Raji (cell line): ENCODE data around the gene GSTO2.

Experiments used
- POLR2A ChIP-seq: IDR thresholded peaks from 2 replicates; pipeline ENCODE4 v1.6.1; 2011; ENCODE audit warnings: low read depth, low read length, control low read depth; ENCODE audit not compliant: insufficient read depth

Gene GSTO2

GRCh38 chr10:104268713-104269645, at the start of gene GSTO2:
TSS of gene GSTO2 (plus strand) at chr10:104269184. CDS start at chr10:104274916, 5,732 bp downstream.
- peak; percentile 90 for TF ChIP-seq POLR2A

- TF ChIP-seq POLR2A, result no peak
Observed at GRCh38 chr10:104220522-104220921, 48.5 kb upstream of the GSTO2 start.

GRCh38 chr10:104223304-104223703, 45.7 kb upstream of the GSTO2 start:
- no peak for TF ChIP-seq POLR2A

GRCh38 chr10:104230490-104230889, 38.5 kb upstream of the GSTO2 start:
- no peak for TF ChIP-seq POLR2A

GRCh38 chr10:104231784-104232612, 37.0 kb upstream of the GSTO2 start, which contains the start of gene CFAP43:
TSS of gene CFAP43 (minus strand) at chr10:104232364. CDS start at chr10:104232246, 118 bp downstream.
- no peak for TF ChIP-seq POLR2A

GRCh38 chr10:104232613-104233102, 36.3 kb upstream of the GSTO2 start:
- no peak for TF ChIP-seq POLR2A

GRCh38 chr10:104233817-104234216, 35.2 kb upstream of the GSTO2 start:
- no peak for TF ChIP-seq POLR2A

- no peak for TF ChIP-seq POLR2A
Observed at GRCh38 chr10:104234934-104235333, 34.0 kb upstream of the GSTO2 start.

GRCh38 chr10:104235801-104236200, 33.2 kb upstream of the GSTO2 start:
- no peak for TF ChIP-seq POLR2A

GRCh38 chr10:104240078-104240477, 28.9 kb upstream of the GSTO2 start:
- no peak for TF ChIP-seq POLR2A

- no peak for TF ChIP-seq POLR2A
Observed at GRCh38 chr10:104242545-104242944, 26.4 kb upstream of the GSTO2 start.

GRCh38 chr10:104243512-104243911, 25.5 kb upstream of the GSTO2 start:
- no peak for TF ChIP-seq POLR2A

- no peak for TF ChIP-seq POLR2A
Observed at GRCh38 chr10:104245066-104245632, 23.8 kb upstream of the GSTO2 start.

GRCh38 chr10:104246976-104247375, 22.0 kb upstream of the GSTO2 start:
- TF ChIP-seq POLR2A, result no peak

GRCh38 chr10:104247513-104248146, 21.4 kb upstream of the GSTO2 start:
- TF ChIP-seq POLR2A, result no peak
